CD14-positive monocyte (primary cell): ENCODE results near the gene ZNF346. TPM values are rescaled to one million over a fixed set of nuclear protein-coding genes. Genes with fewer than 3 reads are reported as not detected.
A peak's percentile ranks its signal among the peaks of the same experiment; 100 is the strongest.

Experiments
- DNase-seq, 3 donors: peaks; one replicate each; pipeline ENCODE4 v3.0.0-alpha.2; 2011 to 2022
- H2AFZ ChIP-seq: 2 replicates; pipeline ENCODE4 v1.6.0; 2012; ENCODE audit warnings: mild to moderate bottlenecking, low read depth, low read length, inconsistent platforms; ENCODE audit not compliant: insufficient read depth, poor library complexity, severe bottlenecking
- H3K27ac ChIP-seq, 2 donors: 1 replicate in 1 of 2; 2 replicates in 1 of 2; pipeline ENCODE4 v1.5.1; 2012 to 2013; ENCODE audit warnings: low read length in 2 of 2, control low read depth in 1 of 2, inconsistent platforms in 1 of 2, low read depth in 1 of 2, mild to moderate bottlenecking in 1 of 2
- H3K27me3 ChIP-seq, 2 donors: one replicate each; pipeline versions ENCODE4 v1.6.0 to v1.6.1; 2011 to 2013; ENCODE audit warnings: low read length in 2 of 2; ENCODE audit not compliant: control insufficient read depth in 2 of 2, insufficient read depth in 2 of 2
- H3K36me3 ChIP-seq, 2 donors: replicated peaks in 1 of 2; 1 replicate in 1 of 2; 2 replicates in 1 of 2; pipeline versions ENCODE4 v1.5.1 to v1.6.1; 2012 to 2013; ENCODE audit warnings: low read length in 2 of 2, control low read depth in 1 of 2, inconsistent platforms in 1 of 2, mild to moderate bottlenecking in 1 of 2; ENCODE audit not compliant: insufficient read depth in 2 of 2, control insufficient read depth in 1 of 2
- H3K4me1 ChIP-seq, 2 donors: 1 replicate in 1 of 2; 2 replicates in 1 of 2; pipeline versions ENCODE4 v1.5.1 to v1.6.1; 2012 to 2013; ENCODE audit warnings: low read length in 2 of 2, control low read depth in 1 of 2, inconsistent platforms in 1 of 2, mild to moderate bottlenecking in 1 of 2, moderate library complexity in 1 of 2; ENCODE audit not compliant: insufficient read depth in 2 of 2, control insufficient read depth in 1 of 2
- H3K4me2 ChIP-seq: replicated peaks from 2 replicates; pipeline ENCODE3; 2012; ENCODE audit warnings: low read length, moderate library complexity, mild to moderate bottlenecking; ENCODE audit not compliant: poor library complexity, severe bottlenecking; ENCODE audit errors: extremely low read depth
- H3K4me3 ChIP-seq, 3 experiments: fragments of 200-600 bp in 1 of 3; sonication (generic) in 1 of 3; replicated peaks in 1 of 3; 1 replicate in 2 of 3; 2 replicates in 1 of 3; pipeline ENCODE4 v1.5.1; 2011 to 2013; ENCODE audit warnings: low read length in 3 of 3, mild to moderate bottlenecking in 3 of 3, control low read depth in 2 of 3, low read depth in 2 of 3, inconsistent platforms in 1 of 3, moderate library complexity in 1 of 3
- H3K79me2 ChIP-seq: 2 replicates; pipeline ENCODE4 v1.6.0; 2012; ENCODE audit warnings: mild to moderate bottlenecking, control low read depth, inconsistent platforms, low read length, moderate library complexity; ENCODE audit not compliant: insufficient read depth
- H3K9ac ChIP-seq: 2 replicates; pipeline ENCODE4 v1.6.0; 2017; ENCODE audit warnings: low read length, mild to moderate bottlenecking; ENCODE audit not compliant: insufficient read depth, poor library complexity, severe bottlenecking
- H3K9me3 ChIP-seq, 2 donors: replicated peaks in 1 of 2; 1 replicate in 1 of 2; 2 replicates in 1 of 2; pipeline versions ENCODE4 v1.5.1 to v1.6.1; 2012 to 2013; ENCODE audit warnings: low read length in 2 of 2, control low read depth in 1 of 2; ENCODE audit not compliant: control insufficient read depth in 1 of 2, insufficient read depth in 1 of 2
- H4K20me1 ChIP-seq: 2 replicates; pipeline ENCODE4 v1.6.0; 2012; ENCODE audit warnings: mild to moderate bottlenecking, low read length, control low read depth, moderate library complexity; ENCODE audit not compliant: insufficient read depth
- H3K27ac Mint-ChIP-seq, 7 donors: one replicate each; pipeline ENCODE4 v1.8.0; 2020; ENCODE audit warnings: mild to moderate bottlenecking in 7 of 7, mixed read lengths in 7 of 7, moderate library complexity in 6 of 7, inconsistent platforms in 2 of 7
- H3K27me3 Mint-ChIP-seq, 3 donors: one replicate each; pipeline ENCODE4 v1.8.0; 2021 to 2022; ENCODE audit warnings: low read depth in 3 of 3, mild to moderate bottlenecking in 3 of 3, mixed read lengths in 3 of 3, moderate library complexity in 3 of 3, inconsistent platforms in 1 of 3
- H3K36me3 Mint-ChIP-seq, 2 donors: one replicate each; pipeline ENCODE4 v1.8.0; 2020; ENCODE audit warnings: mixed read lengths in 2 of 2, inconsistent platforms in 1 of 2, mild to moderate bottlenecking in 1 of 2
- H3K4me1 Mint-ChIP-seq: one replicate; pipeline ENCODE4 v1.8.0; 2020; ENCODE audit warnings: mild to moderate bottlenecking, mixed read lengths
- H3K4me3 Mint-ChIP-seq, 2 donors: one replicate each; pipeline ENCODE4 v1.8.0; 2020; ENCODE audit warnings: mild to moderate bottlenecking in 2 of 2, mixed read lengths in 2 of 2, moderate library complexity in 1 of 2
- H3K9me3 Mint-ChIP-seq, 7 donors: one replicate each; pipeline ENCODE4 v1.8.0; 2020 to 2022; ENCODE audit warnings: mixed read lengths in 7 of 7, mild to moderate bottlenecking in 6 of 7, moderate library complexity in 6 of 7, inconsistent platforms in 2 of 7
- WGBS: methylation state at CpG from one replicate; pipeline ENCODE4 v1.1.5; 2013; ENCODE audit warnings: missing lambda C conversion rate; ENCODE audit not compliant: insufficient coverage; 5-methylcytosine and 5-hydroxymethylcytosine counted together
- intact Hi-C, 2 donors: fragments of 100-400 bp; cut with micrococcal nuclease; formaldehyde crosslinking; loops; one replicate each; pipeline versions ENCODE4 v1.15.0 to v1.15.1; 2023
- polyA plus RNA-seq, 3 donors: library from polyadenylated mRNA; depleted of rRNA in 1 of 3; unstranded in 2 of 3; stranded (reverse) in 1 of 3; fragments of 300-500 nt in 2 of 3; fragments of >200 nt in 1 of 3; fragmentation: Illumina TruSeq in 2 of 3; gene quantifications; 1 replicate in 2 of 3; 2 replicates in 1 of 3; pipeline ENCODE4 v1.2.3, GENCODE V29; 2012 to 2021
- TF ChIP-seq, protein P1 (sequence below): fragments of 200-600 bp; IDR thresholded peaks from one replicate; pipeline ENCODE4 v1.8.0; 2022; ENCODE audit warnings: antibody characterized with exemption, mild to moderate bottlenecking

Gene ZNF346
- polyA plus RNA-seq, 3 donors: 6.0 to 9.6 (median 6.4) TPM

- intact Hi-C loops: no loop called here
- no peak overlapping the region for H3K27ac ChIP-seq
Measured at GRCh38 chr5:177105691-177106476, 83.4 kb downstream of the ZNF346 start.

DNA sequence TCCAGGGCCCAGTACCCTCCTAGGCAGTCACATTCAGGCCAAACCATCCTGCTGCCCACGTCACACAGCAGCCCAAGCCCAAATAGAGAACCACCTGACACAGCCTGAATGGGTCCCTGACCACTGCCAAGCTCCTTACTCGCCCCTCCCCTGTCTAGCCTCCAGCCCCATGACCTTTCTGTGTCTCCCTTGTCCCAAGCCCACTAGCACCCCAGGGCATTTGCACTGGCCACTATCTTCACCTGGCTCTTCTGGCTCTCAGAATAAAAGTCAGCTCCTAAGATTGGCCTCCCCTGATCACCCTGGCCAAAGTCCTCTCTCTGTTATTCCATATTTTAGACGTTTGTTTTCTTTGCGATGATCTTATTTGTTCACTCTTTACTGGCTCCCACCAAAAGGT, 84.7 kb downstream of the ZNF346 start:
- H3K4me1 Mint-ChIP-seq: peaks cover 4% of the 10 kb centered on the region
- DNase-seq: peak in 1 of 3 donors; percentile 1
- no peaks in the 10 kb centered on the region for H4K20me1 ChIP-seq
- H3K4me1 ChIP-seq: no peaks in the 10 kb centered on the region
- H3K36me3 Mint-ChIP-seq: no peaks in the 10 kb centered on the region
- TF ChIP-seq, protein P1, sequence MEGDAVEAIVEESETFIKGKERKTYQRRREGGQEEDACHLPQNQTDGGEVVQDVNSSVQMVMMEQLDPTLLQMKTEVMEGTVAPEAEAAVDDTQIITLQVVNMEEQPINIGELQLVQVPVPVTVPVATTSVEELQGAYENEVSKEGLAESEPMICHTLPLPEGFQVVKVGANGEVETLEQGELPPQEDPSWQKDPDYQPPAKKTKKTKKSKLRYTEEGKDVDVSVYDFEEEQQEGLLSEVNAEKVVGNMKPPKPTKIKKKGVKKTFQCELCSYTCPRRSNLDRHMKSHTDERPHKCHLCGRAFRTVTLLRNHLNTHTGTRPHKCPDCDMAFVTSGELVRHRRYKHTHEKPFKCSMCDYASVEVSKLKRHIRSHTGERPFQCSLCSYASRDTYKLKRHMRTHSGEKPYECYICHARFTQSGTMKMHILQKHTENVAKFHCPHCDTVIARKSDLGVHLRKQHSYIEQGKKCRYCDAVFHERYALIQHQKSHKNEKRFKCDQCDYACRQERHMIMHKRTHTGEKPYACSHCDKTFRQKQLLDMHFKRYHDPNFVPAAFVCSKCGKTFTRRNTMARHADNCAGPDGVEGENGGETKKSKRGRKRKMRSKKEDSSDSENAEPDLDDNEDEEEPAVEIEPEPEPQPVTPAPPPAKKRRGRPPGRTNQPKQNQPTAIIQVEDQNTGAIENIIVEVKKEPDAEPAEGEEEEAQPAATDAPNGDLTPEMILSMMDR: no peak
- intact Hi-C loops: no loop called here
- peaks cover 0 to 3% (median 0%) of the 10 kb centered on the region in 7 donors for H3K9me3 Mint-ChIP-seq
- no peak overlapping the region for H3K9ac ChIP-seq
- H2AFZ ChIP-seq: no peak overlapping the region
- H3K79me2 ChIP-seq: no peaks in the 10 kb centered on the region
- H3K27me3 ChIP-seq: no peaks in the 10 kb centered on the region
- no peak overlapping the region for H3K4me3 Mint-ChIP-seq
- 84% methylated on average over 4 of the region's 4 CpGs for WGBS
- no peak overlapping the region for H3K4me2 ChIP-seq
- H3K9me3 ChIP-seq: no peaks in the 10 kb centered on the region
- peaks cover 3 to 4% (median 4%) of the 10 kb centered on the region in 3 donors for H3K27me3 Mint-ChIP-seq
- H3K4me3 ChIP-seq: no peak overlapping the region
- no peak overlapping the region for H3K27ac Mint-ChIP-seq
- no peaks in the 10 kb centered on the region for H3K36me3 ChIP-seq
- no peak overlapping the region for H3K27ac ChIP-seq

More at GRCh38 chr5:177105691-177106476, 83.4 kb downstream of the ZNF346 start:
- Mint-ChIP-seq H3K4me3 (no peak overlapping the region), H3K9me3 (peaks cover 0 to 3% (median 0%) of the 10 kb centered on the region in 7 donors), H3K36me3 (no peaks in the 10 kb centered on the region), H3K27me3 (peaks cover 3 to 4% (median 4%) of the 10 kb centered on the region in 3 donors), H3K4me1 (no peaks in the 10 kb centered on the region), H3K27ac (no peak overlapping the region)
- H3K9ac ChIP-seq: no peak overlapping the region
- DNase-seq: peak in 1 of 3 donors; percentile 1
- TF ChIP-seq, protein P1: no peak
- H3K79me2 ChIP-seq: no peaks in the 10 kb centered on the region
- H3K9me3 ChIP-seq: no peaks in the 10 kb centered on the region
- H3K4me3 ChIP-seq: no peak overlapping the region
- no peaks in the 10 kb centered on the region for H4K20me1 ChIP-seq
- H3K4me2 ChIP-seq: no peak overlapping the region
- H3K27me3 ChIP-seq: no peaks in the 10 kb centered on the region
- 93% methylated on average over 14 of the region's 24 CpGs for WGBS
- H2AFZ ChIP-seq: no peak overlapping the region
- no peaks in the 10 kb centered on the region for H3K4me1 ChIP-seq
- no peaks in the 10 kb centered on the region for H3K36me3 ChIP-seq
